Glomerular endothelial cell (primary cell): ENCODE measurements around the gene BCAS1. TPM values are rescaled to one million over a fixed set of nuclear protein-coding genes. Genes with fewer than 3 reads are reported as not detected.
"Not testable (repeated sequence)": the region's sequence is repeated elsewhere in the genome, so short reads cannot be mapped to it uniquely, and the experiment has no call there.

Experiments
- DNase-seq: peaks from one replicate; pipeline ENCODE4 v3.0.0-alpha.2; 2011; ENCODE audit warnings: low read depth, low spot score; ENCODE audit errors: extremely low read depth
- total RNA-seq: library from RNA; depleted of rRNA; stranded (reverse); fragments of >200 nt; gene quantifications from 2 replicates; pipeline ENCODE4 v1.2.3, GENCODE V29; 2015

The BCAS1 gene
- total RNA-seq, 1 donor from 2014 or later = not detected

- no peak for DNase-seq
Measured at GRCh38 chr20:53990003-53990402, 80.4 kb downstream of the BCAS1 start.

- no peak for DNase-seq
Measured at GRCh38 chr20:53989401-53989800, 81.0 kb downstream of the BCAS1 start.

- no peak for DNase-seq
Measured at GRCh38 chr20:53986037-53986650, 84.2 kb downstream of the BCAS1 start.

GRCh38 chr20:53985150-53985518 lies 85.3 kb downstream of the BCAS1 start:
- no peak for DNase-seq

- DNase-seq = no peak
Measured at GRCh38 chr20:53984356-53985149, 85.8 kb downstream of the BCAS1 start.

- no peak for DNase-seq
Measured at GRCh38 chr20:53983401-53983800, 87.0 kb downstream of the BCAS1 start.

- no peak for DNase-seq
Measured at GRCh38 chr20:53982624-53983023, 87.8 kb downstream of the BCAS1 start.

GRCh38 chr20:53981752-53982437 lies 88.5 kb downstream of the BCAS1 start:
- DNase-seq = no peak

- DNase-seq = no peak
Measured at GRCh38 chr20:53981130-53981529, 89.3 kb downstream of the BCAS1 start.

- no peak for DNase-seq
Measured at GRCh38 chr20:53980031-53980465, 90.3 kb downstream of the BCAS1 start.

- DNase-seq = no peak
Measured at GRCh38 chr20:53978497-53978896, 91.9 kb downstream of the BCAS1 start.

- DNase-seq = no peak
Measured at GRCh38 chr20:53977391-53977790, 93.0 kb downstream of the BCAS1 start.

GRCh38 chr20:53975761-53976160 lies 94.6 kb downstream of the BCAS1 start:
- DNase-seq = no peak

GRCh38 chr20:53974785-53975555 lies 95.4 kb downstream of the BCAS1 start:
- no peak for DNase-seq

- not testable (repeated sequence) for DNase-seq
Measured at GRCh38 chr20:53973882-53974281, 96.5 kb downstream of the BCAS1 start.

GRCh38 chr20:53972179-53972578 lies 98.2 kb downstream of the BCAS1 start:
- DNase-seq = no peak

GRCh38 chr20:53971096-53971683 lies 99.2 kb downstream of the BCAS1 start:
- DNase-seq = no peak

GRCh38 chr20:53970232-53970631 lies 100.2 kb downstream of the BCAS1 start:
- no peak for DNase-seq

GRCh38 chr20:53967527-53967926 lies 102.9 kb downstream of the BCAS1 start:
- no peak for DNase-seq

GRCh38 chr20:53966774-53967398 lies 103.5 kb downstream of the BCAS1 start:
- DNase-seq = no peak
